OCI-LY3 (cell line): ENCODE results near the gene DPP6.
A peak's percentile ranks its signal among the peaks of the same experiment; 100 is the strongest.

Experiments used
- CTCF ChIP-seq: fragments of 200-600, 300-600 bp; sonication (generic); IDR thresholded peaks from 2 replicates; pipeline ENCODE4 v1.5.1; 2014; ENCODE audit warnings: antibody characterized with exemption, low read length, low read depth
- EZH2phosphoT487 ChIP-seq: fragments of 200-600 bp; shearing (Covaris generic); IDR thresholded peaks from 2 replicates; pipeline ENCODE4 v1.6.1; 2018; ENCODE audit warnings: antibody characterized with exemption, mixed run types, low read depth

- peak; percentile 92 for TF ChIP-seq CTCF
- TF ChIP-seq EZH2phosphoT487, result no peak
These were observed 692.2 kb downstream of the DPP6 start for GRCh38 chr7:154744256-154744860.
